GM12878 (cell line): Measurements from ENCODE around the gene SSH2. TPM values are rescaled to one million over a fixed set of nuclear protein-coding genes. Genes with fewer than 3 reads are reported as not detected.

Experiments
- BCLAF1 ChIP-seq: fragments of 450-650 bp; IDR thresholded peaks from 2 replicates; pipeline ENCODE4 v1.6.1; 2017; ENCODE audit warnings: antibody characterized with exemption, mild to moderate bottlenecking, moderate library complexity
- CHD2 ChIP-seq: IDR thresholded peaks from 2 replicates; pipeline ENCODE4 v1.6.1; 2011; ENCODE audit warnings: low read depth, low read length, improper control_type of control experiment, borderline replicate concordance
- CUX1 ChIP-seq: IDR thresholded peaks from 2 replicates; pipeline ENCODE4 v1.6.1; 2012; ENCODE audit warnings: improper control_type of control experiment, low read depth, low read length; ENCODE audit not compliant: insufficient replicate concordance
- EP300 ChIP-seq, 2 experiments: fragments of 150-350 bp in 1 of 2; IDR thresholded peaks; 2 replicates each; pipeline ENCODE4 v1.6.1; 2011 to 2012; ENCODE audit warnings: low read depth in 2 of 2, low read length in 2 of 2, borderline replicate concordance in 1 of 2, improper control_type of control experiment in 1 of 2, inconsistent platforms in 1 of 2; ENCODE audit not compliant: control insufficient read depth in 1 of 2
- HDAC2 ChIP-seq: fragments of 200-600 bp; sonication (generic); IDR thresholded peaks from 2 replicates; pipeline ENCODE4 v1.6.1; 2017
- NR2C2 ChIP-seq: IDR thresholded peaks from 2 replicates; pipeline ENCODE4 v1.6.1; 2011; ENCODE audit warnings: borderline replicate concordance, low read depth; ENCODE audit not compliant: control insufficient read depth, insufficient read length
- RCOR1 ChIP-seq: conservative IDR thresholded peaks from 2 replicates; pipeline ENCODE4 v1.6.1; 2012; ENCODE audit warnings: low read depth, low read length, improper control_type of control experiment
- SRF ChIP-seq, 2 experiments: IDR thresholded peaks; 2 replicates each; pipeline ENCODE4 v1.6.1; 2011; ENCODE audit warnings: low read depth in 2 of 2, low read length in 2 of 2, mild to moderate bottlenecking in 1 of 2, moderate library complexity in 1 of 2
- TAF1 ChIP-seq: IDR thresholded peaks from 2 replicates; pipeline ENCODE4 v1.6.1; 2011; ENCODE audit warnings: mild to moderate bottlenecking, low read depth, low read length, borderline replicate concordance
- WRNIP1 ChIP-seq: IDR thresholded peaks from 2 replicates; pipeline ENCODE4 v1.6.1; 2011; ENCODE audit warnings: low read depth, low read length, improper control_type of control experiment, borderline replicate concordance
- ZBED1 ChIP-seq: IDR thresholded peaks from 2 replicates; pipeline ENCODE4 v1.6.1; 2016; ENCODE audit warnings: borderline replicate concordance
- ZBTB33 ChIP-seq: fragments of 450-650 bp; IDR thresholded peaks from 2 replicates; pipeline ENCODE4 v1.6.1; 2017; ENCODE audit warnings: mild to moderate bottlenecking
- ZBTB40 ChIP-seq: fragments of 450-650 bp; IDR thresholded peaks from 2 replicates; pipeline ENCODE4 v1.6.1; 2016; ENCODE audit warnings: mild to moderate bottlenecking, moderate library complexity, borderline replicate concordance
- polyA plus RNA-seq, 11 experiments: library from polyadenylated mRNA; depleted of rRNA in 4 of 11; unstranded in 6 of 11; stranded (reverse) in 5 of 11; fragments of >200 nt; fragmentation: Nextera tagmentation in 4 of 11; fragmentation: Illumina TruSeq in 1 of 11; extraction: Ambion mirVana in 4 of 11; extraction: Trizol in 1 of 11; gene quantifications; 1 replicate in 1 of 11; 2 replicates in 10 of 11; pipeline versions ENCODE4 v1.2.1 to v1.2.3, GENCODE V29; 2011 to 2016; ENCODE audit warnings: inconsistent platforms in 2 of 11, missing spikeins in 2 of 11, low read depth in 1 of 11
- total RNA-seq, 4 experiments: library from RNA; depleted of rRNA in 3 of 4; stranded (reverse); fragments of >200 nt in 3 of 4; fragmentation: Illumina TruSeq in 1 of 4; extraction: Trizol in 1 of 4; gene quantifications; 2 replicates each; pipeline versions ENCODE4 v1.2.1 to v1.2.3, GENCODE V29; 2013 to 2021

Gene SSH2
- total and polyA plus RNA-seq, 10 of the 15 experiments (the other 5 are each of a cell fraction or from before 2014, with no cell fraction given) = 9.3 to 65.9 (median 34.0) TPM

GRCh38 chr17:29693751-29694150 is 236.3 kb downstream of the SSH2 start (continued):
- TF ChIP-seq CUX1 = no peak
- no peak for TF ChIP-seq EP300 (IDR thresholded peaks at IDR 0.05; ENCODE audit: borderline replicate concordance in 1 of 2, control insufficient read depth in 1 of 2, low read depth in 2 of 2, low read length in 2 of 2)
- TF ChIP-seq HDAC2 = no peak
- no peak for TF ChIP-seq WRNIP1
- TF ChIP-seq SRF (IDR thresholded peaks at IDR 0.05; ENCODE audit: low read depth in 2 of 2, low read length in 2 of 2) = no peak
- no peak for TF ChIP-seq ZBED1
- no peak for TF ChIP-seq NR2C2
- TF ChIP-seq BCLAF1 = no peak
- TF ChIP-seq RCOR1 = no peak
- TF ChIP-seq TAF1 = no peak
- TF ChIP-seq ZBTB40 = no peak
- no peak for TF ChIP-seq CHD2
- no peak for TF ChIP-seq ZBTB33
